Measurements from ENCODE around the gene GALNTL6. TPM values are rescaled to one million over a fixed set of nuclear protein-coding genes. Genes with fewer than 3 reads are reported as not detected.

Gene GALNTL6
- polyA plus RNA-seq, 1 donor (not counting 4 experiments of a cell fraction or from before 2014, with no cell fraction given): not detected

GRCh38 chr4:172377486-172378140 lies 564.4 kb downstream of the GALNTL6 start:
- H3K79me2 ChIP-seq (ENCODE audit: control insufficient read depth, insufficient read depth, low read length): no peaks in the 10 kb centered on the region
- no peak overlapping the region for H3K9ac ChIP-seq (ENCODE audit: control insufficient read depth, extremely low read depth, insufficient read depth, low read length)
- dilution Hi-C loops (cut with MboI; ENCODE audit: extremely low pct_ligation_motif_present, low sequenced_read_pairs): no loop called here
- DNase-seq (ENCODE audit: low read depth, low spot score) (no peak), FAIRE-seq (no peak)
- H3K9me1 ChIP-seq (ENCODE audit: control insufficient read depth, extremely low read depth, insufficient read depth, low read length): no peaks in the 10 kb centered on the region
- no peak overlapping the region for H3K4me3 ChIP-seq (ENCODE audit: control insufficient read depth in 2 of 3, extremely low read depth in 1 of 3, insufficient read depth in 2 of 3, low read depth in 1 of 3, low read length in 3 of 3)
- H3K27ac ChIP-seq (ENCODE audit: control insufficient read depth, insufficient read depth, low read length): no peak overlapping the region
- no peak overlapping the region for H2AFZ ChIP-seq (ENCODE audit: control insufficient read depth, low read length)
- no peaks in the 10 kb centered on the region for H3K4me1 ChIP-seq (ENCODE audit: control insufficient read depth, extremely low read depth, insufficient read depth, low read length)
- H3K9me3 ChIP-seq (ENCODE audit: control insufficient read depth, low read depth, low read length): no peaks in the 10 kb centered on the region
- H3K27me3 ChIP-seq (ENCODE audit: control insufficient read depth, extremely low read depth, insufficient read depth, low read length): no peaks in the 10 kb centered on the region
- TF ChIP-seq EZH2 (IDR thresholded peaks at IDR 0.05; ENCODE audit: low read length) (no peak), CTCF (optimal IDR thresholded peaks at IDR 0.05 in 1 of 3, IDR thresholded peaks at IDR 0.05 in 1 of 3, conservative IDR thresholded peaks at IDR 0.05 in 1 of 3; ENCODE audit: extremely low read depth in 1 of 3, insufficient read depth in 2 of 3, low read length in 3 of 3) (no peak)
- H3K4me2 ChIP-seq (ENCODE audit: control insufficient read depth, extremely low read depth, insufficient read depth, low read depth, low read length): no peak overlapping the region
- no peaks in the 10 kb centered on the region for H4K20me1 ChIP-seq (ENCODE audit: control insufficient read depth, extremely low read depth, insufficient read depth, low read length)
- no peaks in the 10 kb centered on the region for H3K36me3 ChIP-seq (ENCODE audit: control insufficient read depth in 2 of 2, extremely low read depth in 1 of 2, insufficient read depth in 2 of 2, low read length in 2 of 2)

GRCh38 chr4:172379834-172380233 lies 566.6 kb downstream of the GALNTL6 start:
- Histone ChIP-seq H3K9me1 (ENCODE audit: control insufficient read depth, extremely low read depth, insufficient read depth, low read length) (no peaks in the 10 kb centered on the region), H3K27ac (ENCODE audit: control insufficient read depth, insufficient read depth, low read length) (no peak overlapping the region), H3K9ac (ENCODE audit: control insufficient read depth, extremely low read depth, insufficient read depth, low read length) (no peak overlapping the region), H3K27me3 (ENCODE audit: control insufficient read depth, extremely low read depth, insufficient read depth, low read length) (no peaks in the 10 kb centered on the region), H2AFZ (ENCODE audit: control insufficient read depth, low read length) (no peak overlapping the region), H3K4me3 (ENCODE audit: control insufficient read depth in 2 of 3, extremely low read depth in 1 of 3, insufficient read depth in 2 of 3, low read depth in 1 of 3, low read length in 3 of 3) (no peak overlapping the region), H3K36me3 (ENCODE audit: control insufficient read depth in 2 of 2, extremely low read depth in 1 of 2, insufficient read depth in 2 of 2, low read length in 2 of 2) (no peaks in the 10 kb centered on the region), H3K9me3 (ENCODE audit: control insufficient read depth, low read depth, low read length) (no peaks in the 10 kb centered on the region), H3K79me2 (ENCODE audit: control insufficient read depth, insufficient read depth, low read length) (no peaks in the 10 kb centered on the region), H4K20me1 (ENCODE audit: control insufficient read depth, extremely low read depth, insufficient read depth, low read length) (no peaks in the 10 kb centered on the region), H3K4me1 (ENCODE audit: control insufficient read depth, extremely low read depth, insufficient read depth, low read length) (no peaks in the 10 kb centered on the region), H3K4me2 (ENCODE audit: control insufficient read depth, extremely low read depth, insufficient read depth, low read depth, low read length) (no peak overlapping the region)
- DNase-seq (ENCODE audit: low read depth, low spot score): no peak
- no peak for FAIRE-seq
- TF ChIP-seq EZH2 (IDR thresholded peaks at IDR 0.05; ENCODE audit: low read length) (no peak), CTCF (optimal IDR thresholded peaks at IDR 0.05 in 1 of 3, IDR thresholded peaks at IDR 0.05 in 1 of 3, conservative IDR thresholded peaks at IDR 0.05 in 1 of 3; ENCODE audit: extremely low read depth in 1 of 3, insufficient read depth in 2 of 3, low read length in 3 of 3) (no peak)
- dilution Hi-C loops (cut with MboI; ENCODE audit: extremely low pct_ligation_motif_present, low sequenced_read_pairs): no loop called here

All from keratinocyte (primary cell).